Fibroblast of skin of back (primary cell): ENCODE data around the gene GTPBP2.
A peak's percentile ranks its signal among the peaks of the same experiment; 100 is the strongest.
"Not testable (repeated sequence)": the region's sequence is repeated elsewhere in the genome, so short reads cannot be mapped to it uniquely, and the experiment has no call there.

Experiments used
- DNase-seq: peaks from one replicate; pipeline ENCODE4 v3.0.0-alpha.2; 2013

GTPBP2 gene

DNA sequence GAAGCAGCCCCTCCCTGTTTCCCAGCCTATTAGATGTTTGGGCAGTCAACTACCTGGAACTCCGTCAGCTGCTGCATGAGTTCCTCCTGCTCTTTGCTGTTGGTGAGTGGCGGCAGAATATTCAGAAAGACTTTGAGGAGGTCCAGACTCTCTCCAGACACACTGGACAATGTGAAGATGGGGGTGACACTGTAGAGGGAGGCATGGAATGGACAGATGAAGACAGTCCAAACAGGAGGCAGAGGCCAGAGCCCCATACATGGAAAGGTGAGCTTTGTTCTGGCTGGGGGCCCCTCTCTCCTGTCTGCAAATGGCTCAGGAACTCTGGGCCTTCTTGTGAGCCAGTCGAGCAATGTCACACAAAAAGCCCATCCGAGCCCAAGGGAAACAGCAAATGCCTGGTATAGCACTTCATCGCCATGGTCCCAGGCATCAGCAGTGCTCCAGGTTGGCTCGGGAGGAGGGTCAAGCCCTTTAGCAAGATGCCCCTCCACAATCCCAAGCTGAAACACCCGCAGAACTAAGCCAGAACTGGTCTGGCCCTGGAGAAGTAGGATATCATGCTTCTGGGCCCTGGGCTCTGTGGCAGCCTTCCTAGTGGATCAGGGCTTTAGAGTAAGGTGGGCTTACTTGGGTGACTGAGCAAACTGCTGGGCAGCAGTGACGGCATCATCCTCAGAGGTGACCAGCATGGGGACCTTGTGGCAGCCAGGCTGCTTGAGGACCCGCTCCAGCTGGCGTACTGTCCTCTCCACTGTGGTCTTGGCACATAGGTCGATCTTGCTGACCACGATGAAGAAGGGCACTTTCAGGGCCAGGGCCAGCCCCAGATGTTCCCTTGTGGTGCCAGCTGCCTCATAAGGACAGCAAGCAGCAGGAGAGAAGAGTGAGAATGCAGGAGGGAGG lies 4.9 kb downstream of the GTPBP2 start:
- DNase-seq = no peak

DNA sequence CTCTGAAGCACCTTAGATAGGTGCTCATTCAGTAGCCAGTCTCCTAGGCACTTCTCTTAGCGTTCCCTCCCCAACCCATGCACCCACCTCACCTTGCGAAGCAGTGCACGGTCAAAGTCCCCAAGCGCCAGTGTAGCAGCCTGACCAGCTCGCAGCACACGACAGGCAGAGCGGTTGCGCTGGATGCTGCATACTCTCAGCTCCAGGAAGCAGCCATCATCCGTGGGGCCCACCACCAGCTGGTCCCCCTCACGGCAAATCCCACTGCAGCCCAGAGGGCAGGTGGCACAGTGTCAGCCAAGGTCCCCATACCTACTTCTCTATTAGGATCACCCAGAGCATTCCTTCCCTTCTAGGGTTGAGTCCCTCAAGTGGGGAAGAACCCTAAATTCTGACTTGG lies 6.5 kb downstream of the GTPBP2 start:
- no peak for DNase-seq

DNA sequence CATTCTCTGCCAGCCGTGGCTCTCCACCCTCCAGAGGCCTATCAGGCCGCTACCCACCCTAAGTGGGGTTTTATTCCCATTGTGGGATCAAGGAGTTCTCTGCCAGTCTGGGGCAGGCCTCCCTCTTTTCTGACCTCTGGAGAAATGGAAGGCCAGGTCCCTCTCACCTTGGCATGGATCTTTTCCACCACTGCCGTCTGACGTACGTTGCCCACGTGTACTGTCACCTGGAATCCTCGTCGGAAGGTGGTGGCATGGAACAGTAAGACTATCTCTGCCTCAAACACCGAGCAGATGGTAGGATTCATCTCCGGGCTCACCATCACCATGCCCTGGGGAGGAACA lies 7.3 kb downstream of the GTPBP2 start:
- no peak for DNase-seq

DNA sequence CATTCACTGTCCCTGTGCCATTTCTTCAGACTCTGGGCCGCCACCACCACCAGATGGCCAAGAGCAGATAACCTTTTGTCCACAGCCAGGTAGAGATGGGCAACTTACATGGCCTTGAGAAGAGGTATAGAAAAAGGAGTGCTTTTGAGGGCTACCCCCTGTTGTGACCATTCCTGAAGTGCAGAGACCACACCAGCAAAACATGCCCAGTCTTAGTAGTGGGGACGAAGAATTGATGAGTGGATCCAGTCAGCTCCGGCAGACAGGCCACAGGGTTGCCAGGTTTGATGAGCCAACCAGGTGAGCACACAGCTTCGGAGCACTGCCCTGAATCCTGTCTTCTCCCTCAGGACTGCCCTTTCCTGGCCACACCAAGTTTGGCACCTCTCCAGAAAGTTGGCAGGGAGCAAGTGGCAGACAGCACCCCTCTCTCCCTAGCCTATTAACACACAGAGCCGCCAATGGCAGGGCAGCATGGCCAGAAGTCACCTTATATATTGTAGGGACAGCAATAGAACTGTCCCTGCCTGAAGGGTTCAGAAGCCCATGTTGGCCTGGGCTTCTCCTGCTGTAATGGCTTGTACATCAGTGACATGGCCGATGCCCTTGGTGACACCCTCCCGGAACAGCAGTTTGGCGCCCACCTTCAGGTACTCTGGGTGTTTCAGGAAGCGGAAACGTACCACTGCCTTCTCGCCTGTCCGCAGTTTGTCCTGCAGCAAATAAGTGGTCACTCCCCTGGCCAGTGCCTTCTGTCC lies 7.8 kb downstream of the GTPBP2 start:
- DNase-seq = no peak

DNA sequence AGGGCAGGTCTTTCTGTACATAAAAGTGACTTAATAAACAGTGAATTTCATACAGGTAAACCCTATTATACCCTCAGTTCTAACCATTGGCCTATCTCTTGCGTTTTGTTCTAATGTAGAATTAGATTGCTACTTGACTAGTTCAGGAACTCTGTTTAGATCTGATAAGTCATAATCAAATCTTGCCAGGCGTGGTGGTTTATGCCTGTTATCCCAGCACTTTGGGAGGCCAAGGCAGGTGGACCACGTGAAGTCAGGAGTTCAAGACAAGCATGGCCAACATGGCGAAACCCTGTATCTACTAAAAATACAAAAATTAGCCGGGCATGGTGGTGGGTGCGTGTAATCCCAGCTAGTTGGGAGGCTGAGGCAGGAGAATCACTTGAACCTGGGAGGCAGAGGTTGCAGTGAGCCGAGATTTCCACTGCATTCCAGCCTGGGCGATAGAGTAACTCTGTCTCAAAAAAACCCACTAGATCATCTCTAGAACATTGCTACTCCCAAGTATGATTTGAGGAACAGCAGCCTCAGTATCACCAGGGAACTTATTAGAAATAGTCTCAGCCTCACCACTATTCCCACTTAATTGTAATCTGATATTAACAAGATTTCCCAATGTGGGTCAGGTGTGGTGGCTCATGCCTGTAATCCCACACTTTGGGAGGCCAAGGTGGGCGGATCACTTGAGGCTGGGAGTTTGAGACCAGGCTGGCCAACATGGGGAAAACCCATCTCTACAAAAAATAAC lies 12.2 kb downstream of the GTPBP2 start:
- no peak for DNase-seq

DNA sequence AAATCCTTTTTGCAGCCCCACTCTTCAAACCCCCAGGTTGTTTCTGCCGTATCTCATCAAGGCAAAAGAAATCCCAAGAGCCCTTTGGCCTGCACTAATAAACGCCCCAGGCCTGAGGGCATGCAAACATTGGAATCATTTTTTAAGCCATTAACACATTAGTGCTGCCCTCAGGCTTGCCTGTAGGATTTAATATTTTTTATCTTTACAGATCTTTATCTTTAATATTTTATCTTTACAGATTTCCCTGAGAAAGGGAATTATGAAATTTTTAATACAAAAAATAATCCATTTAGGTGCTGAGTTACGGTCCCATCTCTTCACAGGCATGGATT lies 14.7 kb downstream of the GTPBP2 start:
- no peak for DNase-seq

DNA sequence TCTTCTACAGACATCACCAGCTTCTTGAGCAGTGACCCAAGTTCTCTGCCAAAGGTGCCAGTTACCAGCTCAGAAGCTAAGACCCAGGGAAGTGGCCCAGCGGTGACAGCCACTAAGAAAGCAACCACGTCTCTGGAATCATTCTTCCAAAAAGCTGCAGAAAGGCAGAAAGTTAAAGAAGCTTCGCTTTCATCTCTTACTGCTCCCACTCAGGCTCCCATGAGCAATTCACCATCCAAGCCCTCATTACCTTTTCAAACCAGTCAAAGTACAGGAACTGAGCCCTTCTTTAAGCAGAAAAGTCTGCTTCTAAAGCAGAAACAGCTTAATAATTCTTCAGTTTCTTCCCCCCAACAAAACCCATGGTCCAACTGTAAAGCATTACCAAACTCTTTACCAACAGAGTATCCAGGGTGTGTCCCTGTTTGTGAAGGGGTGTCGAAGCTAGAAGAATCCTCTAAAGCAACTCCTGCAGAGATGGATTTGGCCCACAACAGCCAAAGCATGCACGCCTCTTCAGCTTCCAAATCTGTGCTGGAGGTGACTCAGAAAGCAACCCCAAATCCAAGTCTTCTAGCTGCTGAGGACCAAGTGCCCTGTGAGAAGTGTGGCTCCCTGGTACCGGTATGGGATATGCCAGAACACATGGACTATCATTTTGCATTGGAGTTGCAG lies 15.2 kb downstream of the GTPBP2 start:
- no peak for DNase-seq

DNA sequence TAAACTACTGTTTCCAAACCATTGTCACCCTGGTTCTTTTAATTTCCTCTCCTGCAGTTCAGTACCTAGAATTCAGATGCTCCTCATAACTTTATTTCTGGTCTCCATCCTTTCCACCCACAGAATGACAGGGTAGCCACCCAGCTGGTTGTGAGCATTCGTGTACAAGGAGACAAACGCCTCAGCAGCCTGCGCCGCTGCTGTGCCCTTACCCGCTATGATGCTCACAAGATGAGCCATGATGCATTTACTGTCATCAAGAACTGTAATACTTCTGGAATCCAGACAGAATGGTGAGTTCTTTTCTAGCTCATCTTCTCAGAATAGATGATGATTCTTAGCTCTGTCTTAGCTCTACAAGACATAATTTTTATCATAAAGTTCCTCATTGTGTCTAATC lies 18.6 kb downstream of the GTPBP2 start:
- no peak for DNase-seq

DNA sequence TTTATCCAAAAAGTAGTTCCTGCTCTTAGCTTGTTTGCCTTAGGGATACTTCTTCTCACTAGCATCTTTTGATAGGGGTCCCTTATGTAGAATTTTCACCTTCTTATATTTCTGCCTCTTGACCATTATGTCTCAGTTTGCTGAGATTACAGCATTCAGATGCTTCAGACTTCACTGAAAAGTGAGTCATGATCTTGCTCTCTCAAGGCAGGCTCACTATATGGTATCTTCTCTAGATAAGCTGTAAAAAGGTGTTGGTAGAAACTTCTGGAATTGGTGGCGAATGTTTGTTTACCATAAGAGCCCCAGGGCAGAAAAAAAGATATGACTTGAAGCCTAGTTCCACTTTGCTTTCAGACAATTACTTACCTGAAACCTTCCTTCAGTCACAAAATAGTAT lies 19.7 kb downstream of the GTPBP2 start:
- no peak for DNase-seq

DNA sequence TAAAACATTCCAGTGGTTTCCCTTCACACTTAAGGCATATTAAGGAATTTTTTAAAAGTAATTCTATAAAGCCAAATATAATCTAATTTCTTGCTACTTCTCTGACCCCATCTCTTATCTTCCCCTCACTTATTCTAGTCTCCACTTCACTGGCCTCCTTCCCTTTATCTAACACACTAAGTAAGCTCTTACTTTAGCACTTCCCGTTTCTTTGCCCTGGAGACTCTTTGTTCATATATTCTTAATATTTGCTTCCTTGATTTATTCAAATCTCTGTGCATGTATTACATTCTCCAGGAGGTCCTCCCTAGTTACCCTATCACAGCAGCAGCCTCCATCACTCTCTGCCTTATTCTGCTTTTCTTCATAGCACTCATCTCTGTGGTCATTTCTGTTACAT lies 20.3 kb downstream of the GTPBP2 start:
- DNase-seq = no peak

DNA sequence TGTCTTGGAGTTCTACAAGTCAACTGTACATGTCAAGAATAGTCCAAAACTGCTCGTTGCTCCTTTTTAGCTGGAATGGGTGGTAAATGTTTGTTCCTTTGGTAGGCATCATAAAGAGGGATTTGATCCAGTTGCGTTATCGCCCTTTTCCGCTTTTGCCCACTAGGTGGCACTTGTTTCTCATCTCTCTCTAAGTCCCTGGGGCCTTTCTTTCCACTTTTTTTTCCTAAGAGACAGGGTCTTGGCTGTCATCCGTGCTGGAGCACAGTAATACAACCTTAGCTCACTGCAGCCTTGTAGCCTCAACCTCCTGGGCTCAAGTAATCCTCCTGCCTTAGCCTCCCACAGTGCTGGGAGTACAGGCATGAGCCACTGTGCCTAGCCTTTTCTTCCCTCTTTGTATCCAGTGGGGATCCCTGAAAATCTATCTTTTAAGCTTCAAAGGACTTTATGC lies 20.7 kb downstream of the GTPBP2 start:
- DNase-seq = peak; percentile 77

DNA sequence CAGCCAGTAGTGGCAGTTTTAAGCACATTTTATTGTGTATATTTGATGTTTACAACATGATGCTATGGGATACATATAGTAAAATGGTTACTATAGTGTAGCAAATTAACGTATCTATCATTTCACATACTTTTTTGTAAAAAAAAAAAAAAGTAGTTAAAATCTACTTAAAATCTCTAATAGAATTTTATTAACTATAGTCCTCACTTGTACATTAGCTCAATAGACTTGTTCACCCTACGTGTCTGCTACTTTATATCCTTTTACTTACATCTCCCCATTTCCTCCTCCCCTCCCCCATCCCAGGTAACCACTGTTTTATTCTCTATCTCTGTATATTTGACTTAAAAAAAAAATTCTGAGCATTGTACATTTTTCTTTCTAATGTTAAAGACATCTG lies 23.0 kb downstream of the GTPBP2 start:
- DNase-seq = no peak

DNA sequence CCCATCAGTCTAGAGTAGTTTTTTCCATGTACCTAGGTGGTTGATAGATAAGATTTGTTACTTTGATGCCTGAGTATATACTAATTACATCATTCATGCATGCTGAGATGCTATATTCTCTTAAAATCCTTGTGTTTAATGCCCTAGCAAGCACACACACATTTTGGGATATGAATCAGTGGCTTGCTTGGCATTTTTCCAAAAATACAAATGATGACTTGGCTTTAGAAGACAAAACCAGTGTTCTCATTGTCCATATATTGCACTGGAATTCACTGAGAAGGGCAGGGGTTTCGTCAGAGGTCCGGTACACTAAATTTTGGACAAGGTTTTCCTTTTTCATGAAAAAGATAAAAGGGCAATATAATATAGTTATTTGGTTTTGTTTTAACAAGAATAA lies 24.9 kb downstream of the GTPBP2 start:
- peak; percentile 71 for DNase-seq

DNA sequence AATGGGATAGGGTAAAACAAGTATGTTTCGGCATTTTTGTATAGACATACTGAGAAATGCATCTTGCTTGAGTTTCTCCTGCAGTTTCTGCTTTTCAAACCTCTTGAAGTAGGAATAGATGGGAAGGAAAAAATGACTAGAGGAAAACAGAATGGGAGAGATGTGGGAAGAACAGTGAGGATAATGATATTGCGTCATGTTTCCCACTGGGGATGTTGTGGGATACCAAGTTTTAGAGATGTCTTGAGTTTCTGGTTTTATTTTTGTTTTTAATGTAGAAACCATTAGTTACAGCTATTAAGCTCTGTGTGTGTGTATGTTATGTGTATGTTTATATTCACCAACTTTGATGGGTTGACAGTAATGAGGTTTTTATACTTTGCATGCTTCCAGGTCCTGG lies 28.5 kb downstream of the GTPBP2 start:
- no peak for DNase-seq

DNA sequence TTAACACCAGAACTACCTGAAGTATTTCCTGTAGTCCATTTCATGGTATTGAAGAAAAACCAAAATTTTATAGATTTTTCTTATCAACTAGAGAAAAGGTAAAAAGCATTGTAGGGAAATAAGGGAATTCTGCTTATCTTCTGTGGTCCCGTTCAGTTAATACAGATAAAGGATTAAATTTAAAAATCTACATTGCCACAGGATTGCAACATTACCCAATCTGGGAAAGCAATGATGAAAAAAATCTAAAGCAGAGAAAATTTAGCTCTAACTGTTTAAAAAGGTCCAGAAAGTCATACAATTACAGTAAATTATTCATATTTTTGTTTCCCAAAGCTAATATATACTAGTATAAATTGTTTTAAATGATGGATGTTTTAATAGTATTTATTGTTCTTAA lies 35.1 kb downstream of the GTPBP2 start:
- no peak for DNase-seq

DNA sequence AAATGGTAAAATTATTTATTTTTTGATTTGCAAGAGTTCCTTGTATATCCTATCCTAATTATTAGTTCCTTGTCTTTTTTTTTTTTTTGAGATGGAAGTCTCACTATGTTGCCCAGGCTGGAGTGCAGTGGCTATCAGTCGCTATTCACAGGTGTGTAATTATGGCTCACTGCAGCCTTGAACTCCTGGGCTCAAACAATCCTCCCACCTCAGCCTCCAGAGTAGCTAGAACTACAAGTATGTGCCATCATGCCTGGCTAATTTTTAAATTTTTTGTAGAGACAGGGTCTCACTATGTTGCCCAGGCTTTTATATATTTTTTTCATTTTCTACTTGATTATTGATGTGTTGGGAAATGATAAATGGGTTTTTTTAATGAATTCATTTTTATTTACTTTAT lies 39.5 kb downstream of the GTPBP2 start:
- not testable (repeated sequence) for DNase-seq

DNA sequence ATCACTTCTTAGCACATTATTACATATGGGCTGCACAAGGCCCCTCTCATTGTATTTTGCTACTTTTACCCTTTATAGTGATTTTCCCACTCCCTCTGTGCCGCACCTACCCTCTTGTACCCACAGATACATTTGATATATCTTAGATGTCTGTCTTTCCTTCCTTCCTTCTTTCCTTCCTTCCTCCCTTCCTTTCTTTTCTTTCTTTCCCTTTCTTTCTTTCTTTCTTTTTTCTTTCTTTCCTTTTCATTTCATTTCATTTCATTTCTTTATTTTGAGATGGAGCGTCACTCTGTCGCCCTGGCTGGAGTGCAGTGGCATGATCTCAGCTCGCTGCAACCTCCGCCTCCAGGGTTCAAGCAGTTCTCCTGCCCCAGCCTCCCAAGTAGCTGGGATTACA lies 40.9 kb downstream of the GTPBP2 start:
- DNase-seq = no peak

DNA sequence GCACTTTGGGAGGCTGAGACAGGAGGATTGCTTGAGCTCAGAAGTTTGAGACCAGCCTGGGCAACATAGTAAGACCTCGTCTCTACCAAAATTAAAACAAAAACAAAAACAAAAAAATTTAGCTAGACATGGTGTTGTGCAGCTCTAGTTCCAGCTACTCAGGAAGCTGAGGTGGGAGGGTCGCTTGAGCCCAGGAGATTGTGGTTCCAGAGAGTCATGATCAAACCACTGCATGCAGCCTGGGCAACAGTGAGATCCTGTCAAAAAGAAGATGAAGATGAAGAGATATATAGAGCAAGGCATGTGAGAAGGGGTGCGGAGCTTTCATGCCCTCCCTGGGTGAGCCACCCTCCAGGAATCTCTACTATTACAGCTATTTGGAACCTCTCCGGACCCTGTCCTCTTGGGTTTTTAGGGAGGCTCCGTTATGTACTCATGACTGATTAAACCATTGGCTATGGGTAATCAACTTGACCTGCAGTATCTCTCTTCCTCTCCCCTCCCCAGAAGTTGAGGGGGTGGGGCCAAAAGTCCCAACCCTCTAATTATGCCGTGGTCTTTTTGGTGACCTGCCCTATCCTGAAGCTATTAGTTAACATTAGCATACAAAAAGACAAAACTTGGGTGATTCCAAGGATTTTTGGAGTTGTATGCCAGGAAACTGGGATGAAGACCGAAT lies 44.0 kb downstream of the GTPBP2 start:
- peak; percentile 55 for DNase-seq

DNA sequence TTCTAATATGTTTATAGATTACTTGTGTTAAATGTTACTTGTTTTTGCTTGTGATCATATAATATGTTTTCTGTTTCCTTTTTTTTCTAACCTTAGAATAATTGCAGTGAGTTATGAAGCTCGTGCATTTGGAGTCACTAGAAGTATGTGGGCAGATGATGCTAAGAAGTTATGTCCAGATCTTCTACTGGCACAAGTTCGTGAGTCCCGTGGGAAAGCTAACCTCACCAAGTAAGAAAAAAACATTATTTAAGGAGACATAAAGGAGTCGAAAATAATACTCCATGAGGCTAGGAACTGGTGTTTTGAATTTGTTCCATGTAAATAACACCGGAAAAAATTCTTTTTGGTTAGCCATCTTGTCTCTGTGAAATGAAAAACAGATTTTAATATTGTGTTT lies 46.2 kb downstream of the GTPBP2 start:
- no peak for DNase-seq

DNA sequence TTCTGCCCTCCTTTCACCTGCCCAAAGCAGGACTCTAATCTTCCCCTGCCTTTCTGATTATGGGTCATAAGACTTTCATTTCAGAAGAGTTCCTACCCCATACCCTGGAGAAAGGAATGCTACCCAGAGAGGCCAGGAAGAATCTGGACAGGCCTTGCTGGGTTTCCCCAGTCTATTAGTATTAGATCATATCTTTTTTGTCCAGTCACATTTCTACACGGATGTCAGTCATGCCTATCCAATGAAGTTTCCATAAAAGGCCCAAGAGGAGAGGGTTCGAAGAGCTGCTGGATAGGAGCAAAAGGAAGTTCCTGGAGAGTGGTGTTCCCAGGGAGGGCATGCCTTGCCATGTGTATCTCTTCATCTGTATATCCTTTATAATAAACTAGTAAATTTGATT lies 49.9 kb downstream of the GTPBP2 start:
- DNase-seq = peak; percentile 54

DNA sequence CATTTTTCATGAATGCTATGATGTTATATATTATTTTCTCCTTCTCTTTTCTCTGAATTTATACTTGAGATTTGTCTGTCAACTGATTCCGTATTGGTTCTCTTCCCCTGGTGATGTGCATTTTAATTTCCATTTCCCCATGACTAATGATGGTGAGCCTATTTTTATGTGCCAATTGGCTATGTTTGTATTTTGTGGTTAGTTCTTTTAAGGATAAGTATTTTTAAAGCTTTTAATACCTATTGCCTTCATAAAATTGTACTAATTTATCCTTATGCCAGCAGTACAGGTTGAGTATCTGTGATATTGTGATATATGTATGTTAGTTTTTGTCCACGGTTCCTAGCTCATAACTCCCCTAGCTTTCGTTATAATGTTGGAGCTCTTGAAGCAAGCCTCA lies 50.3 kb downstream of the GTPBP2 start:
- DNase-seq = no peak
